HG03457 (cell line): ENCODE data around the gene FAM120C.

Experiments
- ATAC-seq: cut with Tn5 transposase; IDR thresholded peaks from one replicate; pipeline ENCODE4 v1.9.1; 2021; ENCODE audit warnings: moderate number of reproducible peaks; ENCODE audit not compliant: unreplicated experiment

FAM120C gene

DNA sequence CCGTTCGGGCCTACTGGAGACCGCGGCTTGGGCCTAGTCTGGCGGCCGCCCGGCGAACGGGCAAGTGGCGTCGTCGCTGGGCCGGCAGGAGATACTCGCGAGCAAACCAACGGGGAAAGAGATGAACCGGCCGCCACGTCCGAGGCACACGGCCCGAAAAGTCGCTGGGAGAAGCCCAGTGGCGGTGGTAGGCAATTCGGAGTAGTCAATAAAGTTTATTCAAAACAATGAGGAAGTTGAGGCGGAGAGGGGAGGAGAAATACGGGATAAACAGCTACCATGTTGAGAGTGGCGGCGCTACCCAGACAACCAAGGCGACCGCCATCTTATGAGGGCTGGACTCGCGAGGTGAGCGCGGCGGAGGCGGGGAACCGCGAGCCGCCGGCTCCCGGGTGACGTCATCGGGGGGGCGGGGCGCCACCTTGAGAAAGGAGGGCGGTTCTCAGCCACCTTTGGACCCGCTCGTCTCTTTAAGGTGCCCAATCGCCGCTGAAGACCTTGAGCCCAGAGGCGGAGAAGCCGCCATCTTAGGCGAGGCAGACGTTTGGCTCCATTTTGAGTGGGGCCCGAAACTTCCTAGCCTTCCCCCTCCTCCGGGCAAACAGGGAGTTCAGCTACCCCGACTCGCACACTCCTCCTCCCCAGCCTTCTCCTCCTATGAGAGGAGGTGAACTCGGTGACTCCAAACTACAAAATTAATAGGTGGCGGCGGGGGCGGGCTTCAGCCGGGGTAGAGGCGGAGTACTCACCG is 138.8 kb downstream of the FAM120C start, which contains the start of gene PHF8:
Gene PHF8 (minus strand): TSS at position 348 of the 751 bp plus-strand sequence. CDS start 1,745 bp downstream, outside the sequence.
- ATAC-seq, result peak; percentile 76

- peak; percentile 15 for ATAC-seq
Measured at GRCh38 chrX:54043541-54044125, 139.4 kb downstream of the FAM120C start.

GRCh38 chrX:54043056-54043455 is 140.0 kb downstream of the FAM120C start:
- ATAC-seq, result no peak

- ATAC-seq, result no peak
Measured at GRCh38 chrX:54042609-54043021, 140.4 kb downstream of the FAM120C start.

- ATAC-seq, result no peak
Measured at GRCh38 chrX:54030329-54030728, 152.7 kb downstream of the FAM120C start.

DNA sequence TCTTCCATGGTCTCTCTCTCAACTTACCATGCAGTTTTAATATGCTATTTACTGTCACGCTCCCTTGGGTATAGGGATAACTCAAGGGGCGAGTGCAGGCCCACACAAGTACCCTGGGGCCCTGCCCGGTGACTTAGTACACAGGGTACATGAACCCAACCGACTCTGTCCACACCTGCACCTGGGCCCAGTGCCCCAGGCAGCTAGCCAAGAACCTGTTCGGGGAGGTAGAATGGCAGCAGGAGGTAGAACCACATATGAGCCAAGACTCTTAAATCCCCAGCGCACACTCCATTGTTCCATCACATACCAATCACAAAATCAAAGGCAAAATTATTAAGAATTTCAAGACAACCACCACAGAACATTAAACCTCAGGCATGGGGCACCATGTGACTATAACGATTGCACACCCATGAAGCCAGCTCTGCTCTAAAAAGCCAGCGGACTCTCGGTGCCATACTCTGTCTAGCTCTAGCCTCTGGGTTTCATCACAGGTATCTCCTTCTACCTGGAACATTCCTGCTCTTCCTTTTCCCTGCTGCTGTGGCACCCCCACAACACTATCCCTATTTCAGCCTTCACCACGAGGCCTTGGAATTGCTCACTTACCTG is 153.4 kb downstream of the FAM120C start:
- ATAC-seq, result no peak

GRCh38 chrX:54024350-54024749 is 158.7 kb downstream of the FAM120C start:
- no peak for ATAC-seq
